Measurements from ENCODE around the gene BRMS1L. TPM values are rescaled to one million over a fixed set of nuclear protein-coding genes. Genes with fewer than 3 reads are reported as not detected.
A peak's percentile ranks its signal among the peaks of the same experiment; 100 is the strongest.

BRMS1L gene
- total RNA-seq, 1 donor from 2014 or later: 5.5 TPM

DNA sequence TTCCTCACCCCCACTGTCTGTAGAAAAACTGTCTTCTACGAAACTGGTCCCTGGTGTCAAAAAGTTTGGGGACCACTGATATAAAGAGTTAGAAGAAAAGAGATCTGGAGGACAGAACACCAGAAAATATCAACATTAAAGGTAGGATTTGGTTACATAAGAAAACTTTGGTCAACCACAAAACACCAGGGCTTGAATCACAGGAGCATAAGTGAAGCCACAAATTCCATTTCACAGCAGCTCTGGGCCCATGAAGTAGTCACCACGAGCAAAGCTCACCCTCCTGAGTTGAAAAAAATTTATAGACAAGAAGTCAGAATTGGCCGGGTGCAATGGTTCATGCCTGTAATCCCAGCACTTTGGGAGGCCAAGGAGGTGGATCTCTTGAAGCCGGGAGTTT, 36.5 kb upstream of the BRMS1L start:
- no peak for ATAC-seq
- TF ChIP-seq, protein P1, sequence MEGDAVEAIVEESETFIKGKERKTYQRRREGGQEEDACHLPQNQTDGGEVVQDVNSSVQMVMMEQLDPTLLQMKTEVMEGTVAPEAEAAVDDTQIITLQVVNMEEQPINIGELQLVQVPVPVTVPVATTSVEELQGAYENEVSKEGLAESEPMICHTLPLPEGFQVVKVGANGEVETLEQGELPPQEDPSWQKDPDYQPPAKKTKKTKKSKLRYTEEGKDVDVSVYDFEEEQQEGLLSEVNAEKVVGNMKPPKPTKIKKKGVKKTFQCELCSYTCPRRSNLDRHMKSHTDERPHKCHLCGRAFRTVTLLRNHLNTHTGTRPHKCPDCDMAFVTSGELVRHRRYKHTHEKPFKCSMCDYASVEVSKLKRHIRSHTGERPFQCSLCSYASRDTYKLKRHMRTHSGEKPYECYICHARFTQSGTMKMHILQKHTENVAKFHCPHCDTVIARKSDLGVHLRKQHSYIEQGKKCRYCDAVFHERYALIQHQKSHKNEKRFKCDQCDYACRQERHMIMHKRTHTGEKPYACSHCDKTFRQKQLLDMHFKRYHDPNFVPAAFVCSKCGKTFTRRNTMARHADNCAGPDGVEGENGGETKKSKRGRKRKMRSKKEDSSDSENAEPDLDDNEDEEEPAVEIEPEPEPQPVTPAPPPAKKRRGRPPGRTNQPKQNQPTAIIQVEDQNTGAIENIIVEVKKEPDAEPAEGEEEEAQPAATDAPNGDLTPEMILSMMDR (IDR thresholded peaks at IDR 0.05): no peak
- Histone ChIP-seq H3K36me3 (no peaks in the 10 kb centered on the region), H3K9me3 (no peaks in the 10 kb centered on the region), H3K4me3 (no peak overlapping the region), H3K27ac (no peak overlapping the region), H3K4me1 (no peaks in the 10 kb centered on the region), H3K27me3 (ENCODE audit: low read depth) (no peaks in the 10 kb centered on the region)
- no peak for DNase-seq
- intact Hi-C loops (cut with DNase I): no loop called here

DNA sequence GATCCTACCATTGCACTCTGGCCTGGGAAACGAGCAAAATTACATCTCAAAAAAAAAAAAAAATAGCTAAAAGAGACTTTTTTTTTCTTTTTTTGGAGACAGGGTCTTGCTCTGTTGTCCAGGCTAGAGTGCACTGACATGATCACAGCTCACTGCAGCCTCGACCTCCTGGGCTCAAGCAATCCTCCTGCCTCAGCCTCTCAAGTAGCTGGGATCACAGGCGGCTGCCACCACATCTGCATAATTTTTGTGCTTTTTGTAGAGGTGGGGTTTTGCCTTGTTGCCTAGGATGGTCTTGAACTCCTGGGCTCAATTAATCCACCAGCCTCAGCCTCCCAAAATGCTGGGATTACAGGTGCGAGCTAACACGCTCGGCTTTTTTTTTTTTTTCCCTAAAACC, 28.3 kb upstream of the BRMS1L start:
- TF ChIP-seq, protein P1 (IDR thresholded peaks at IDR 0.05): no peak
- Histone ChIP-seq H3K4me3 (no peak overlapping the region), H3K9me3 (no peaks in the 10 kb centered on the region), H3K27ac (no peak overlapping the region), H3K36me3 (no peaks in the 10 kb centered on the region), H3K4me1 (no peaks in the 10 kb centered on the region), H3K27me3 (ENCODE audit: low read depth) (no peaks in the 10 kb centered on the region)
- intact Hi-C loops (cut with DNase I): no loop called here
- no peak for DNase-seq
- no peak for ATAC-seq

DNA sequence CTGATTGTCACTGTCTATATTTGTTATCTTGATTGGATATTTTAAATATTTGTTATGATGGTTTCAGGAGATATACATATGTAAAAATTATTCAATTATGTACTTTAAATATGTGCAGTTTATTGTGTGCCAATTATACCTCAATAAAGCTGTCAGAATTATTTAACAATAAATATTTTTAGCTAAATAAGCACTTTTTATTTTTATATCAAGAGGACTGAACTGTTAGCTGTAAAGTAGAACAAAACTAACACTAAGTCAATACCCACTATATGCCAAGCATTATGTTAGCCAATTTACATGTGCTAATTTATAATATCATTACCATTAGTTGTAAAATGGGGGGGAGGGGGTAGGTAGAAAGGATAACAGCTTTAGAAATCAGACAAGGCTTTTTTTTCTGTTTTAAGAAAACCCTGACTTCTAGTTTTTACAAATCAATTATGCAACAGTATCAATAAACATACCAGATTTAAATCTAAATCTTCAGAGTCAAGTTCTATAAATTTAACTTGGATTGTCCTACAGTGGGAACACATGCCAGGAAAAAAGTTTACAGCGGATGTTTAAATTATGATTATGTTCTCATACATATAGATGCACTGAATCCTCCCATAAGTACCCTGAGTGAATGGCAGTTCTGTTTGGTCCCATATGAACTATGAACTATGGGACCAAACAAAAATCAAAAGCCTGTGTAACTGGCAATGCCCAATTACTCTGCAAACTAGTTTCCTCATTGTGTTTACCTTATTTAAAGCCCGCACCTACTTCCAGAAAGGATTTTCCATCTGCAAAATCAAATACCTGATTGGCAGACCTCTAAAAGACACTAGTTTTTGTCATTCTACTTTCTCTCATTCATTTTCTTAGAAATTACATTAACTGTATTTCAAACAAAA, 19.9 kb upstream of the BRMS1L start:
- no peaks in the 10 kb centered on the region for H3K9me3 ChIP-seq
- DNase-seq (no peak), ATAC-seq (no peak)
- H3K36me3 ChIP-seq: no peaks in the 10 kb centered on the region
- no peaks in the 10 kb centered on the region for H3K27me3 ChIP-seq (ENCODE audit: low read depth)
- H3K4me3 ChIP-seq: peak overlapping the region; percentile 83
- intact Hi-C loops (cut with DNase I): no loop called here
- peaks cover 30% of the 10 kb centered on the region for H3K4me1 ChIP-seq
- TF ChIP-seq, protein P1 (IDR thresholded peaks at IDR 0.05): no peak
- no peak overlapping the region for H3K27ac ChIP-seq

DNA sequence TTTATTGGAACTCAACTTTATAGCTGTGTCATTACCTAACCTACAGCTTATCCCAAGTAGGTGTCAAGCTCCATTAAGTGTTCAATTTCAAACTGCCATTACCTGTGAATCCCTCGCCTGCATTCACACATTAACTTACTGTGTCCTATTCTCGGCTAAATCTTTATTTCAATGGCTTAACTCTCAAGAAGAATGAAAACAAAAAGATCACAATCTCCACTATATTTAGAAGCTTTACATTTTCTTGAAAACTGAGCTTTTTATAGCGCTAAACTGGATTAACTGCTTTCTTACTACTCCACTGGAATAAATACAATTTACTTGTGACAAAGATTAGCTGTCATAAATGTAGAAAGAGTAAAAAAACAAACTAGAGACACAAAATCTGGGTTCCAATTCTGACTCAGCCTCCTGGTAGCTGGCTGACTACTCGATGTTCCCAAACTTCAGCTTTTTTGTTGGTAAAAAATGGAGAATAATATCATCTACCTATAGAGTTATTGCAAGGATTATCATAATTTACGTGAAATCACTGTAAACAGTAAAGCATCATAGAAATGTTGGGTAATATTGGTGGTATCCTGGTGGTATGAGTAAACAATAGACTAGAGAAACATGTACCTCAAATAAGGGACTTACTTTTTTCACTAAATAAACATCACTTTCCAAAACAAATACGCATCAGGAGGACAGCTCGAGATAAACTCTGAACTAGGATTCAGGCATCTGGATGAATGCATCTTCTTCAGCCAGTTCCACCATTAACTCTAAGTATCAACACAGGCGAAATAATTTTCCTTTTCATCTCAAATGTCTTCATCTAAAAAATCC, 18.8 kb upstream of the BRMS1L start:
- TF ChIP-seq, protein P1 (IDR thresholded peaks at IDR 0.05): no peak
- no peak overlapping the region for H3K27ac ChIP-seq
- DNase-seq: no peak
- ATAC-seq: no peak
- peaks cover 30% of the 10 kb centered on the region for H3K4me1 ChIP-seq
- peak overlapping the region; percentile 83 for H3K4me3 ChIP-seq
- intact Hi-C loops (cut with DNase I): no loop called here
- H3K9me3 ChIP-seq: no peaks in the 10 kb centered on the region
- no peaks in the 10 kb centered on the region for H3K27me3 ChIP-seq (ENCODE audit: low read depth)
- H3K36me3 ChIP-seq: no peaks in the 10 kb centered on the region

DNA sequence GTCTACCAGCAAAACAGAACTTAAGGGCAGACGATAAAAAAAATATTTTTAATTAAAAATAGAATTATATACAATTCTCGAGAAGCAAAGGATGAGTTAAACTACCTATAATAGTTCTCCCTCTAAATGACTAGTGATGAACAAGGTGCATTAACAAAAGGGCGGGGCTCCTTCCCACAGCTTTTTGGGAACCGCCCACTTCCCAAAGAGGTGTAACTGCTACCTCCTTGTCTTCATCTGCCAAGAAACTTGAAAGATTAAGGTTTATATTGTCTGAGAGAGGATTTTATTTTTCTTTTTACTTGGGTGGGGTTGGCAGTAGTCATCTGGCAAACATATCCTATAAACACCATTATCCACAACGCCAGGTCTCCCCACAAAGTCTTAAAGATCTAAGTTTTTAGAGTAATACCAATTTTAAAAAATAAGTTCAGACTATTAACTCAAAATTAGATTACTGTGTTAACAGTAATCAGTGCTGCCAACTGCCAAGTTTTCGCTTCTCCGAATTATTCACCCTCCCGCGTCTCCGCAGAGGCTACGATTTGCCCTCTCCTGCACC, 18.0 kb upstream of the BRMS1L start:
- Histone ChIP-seq H3K27me3 (ENCODE audit: low read depth) (no peaks in the 10 kb centered on the region), H3K4me1 (peaks cover 30% of the 10 kb centered on the region), H3K4me3 (peak overlapping the region; percentile 83), H3K36me3 (no peaks in the 10 kb centered on the region), H3K27ac (peak overlapping the region; percentile 90), H3K9me3 (no peaks in the 10 kb centered on the region)
- TF ChIP-seq, protein P1 (IDR thresholded peaks at IDR 0.05): no peak
- intact Hi-C loops (cut with DNase I): no loop called here
- DNase-seq: no peak
- peak in 1 of 2 donors; percentile 50 for ATAC-seq
